ENCODE measurements around the gene ZDHHC5. TPM values are rescaled to one million over a fixed set of nuclear protein-coding genes. Genes with fewer than 3 reads are reported as not detected.

Gene ZDHHC5
- total RNA-seq, 1 experiment from 2014 or later = 65.2 TPM

DNA sequence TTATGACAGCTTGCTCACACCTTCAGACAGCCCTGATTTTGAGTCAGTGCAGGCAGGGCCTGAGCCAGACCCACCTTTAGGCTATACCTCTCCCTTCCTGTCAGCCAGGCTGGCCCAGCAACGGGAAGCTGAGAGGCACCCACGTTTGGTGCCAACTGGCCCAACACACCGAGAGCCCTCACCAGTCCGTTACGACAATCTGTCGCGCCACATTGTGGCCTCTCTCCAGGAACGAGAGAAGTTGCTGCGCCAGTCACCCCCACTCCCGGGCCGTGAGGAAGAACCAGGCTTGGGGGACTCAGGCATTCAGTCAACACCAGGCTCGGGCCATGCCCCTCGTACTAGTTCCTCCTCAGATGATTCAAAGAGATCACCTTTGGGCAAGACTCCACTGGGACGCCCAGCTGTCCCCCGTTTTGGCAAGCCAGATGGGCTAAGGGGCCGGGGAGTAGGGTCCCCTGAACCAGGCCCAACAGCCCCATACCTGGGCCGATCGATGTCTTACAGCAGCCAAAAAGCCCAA is 31.0 kb downstream of the ZDHHC5 start:
- WGBS (ENCODE audit: extremely low coverage, insufficient read length, low lambda C conversion rate) = no CpG with 5 or more reads among the region's 18 CpGs
- no peak overlapping the region for H2BK15ac ChIP-seq (ENCODE audit: low read depth, low read length)
- no peak overlapping the region for H3K4me2 ChIP-seq (ENCODE audit: insufficient read depth, insufficient read length, low read length)
- H2AK5ac ChIP-seq (ENCODE audit: insufficient read length, low read length) = no peak overlapping the region
- no peak overlapping the region for H3K56ac ChIP-seq (ENCODE audit: insufficient read length, low read depth, low read length)
- no peaks in the 10 kb centered on the region for H3K9me3 ChIP-seq (ENCODE audit: control insufficient read depth, low read depth, low read length)
- no peak overlapping the region for H2BK12ac ChIP-seq (ENCODE audit: insufficient read length, low read depth, low read length)
- TF ChIP-seq, protein P1, sequence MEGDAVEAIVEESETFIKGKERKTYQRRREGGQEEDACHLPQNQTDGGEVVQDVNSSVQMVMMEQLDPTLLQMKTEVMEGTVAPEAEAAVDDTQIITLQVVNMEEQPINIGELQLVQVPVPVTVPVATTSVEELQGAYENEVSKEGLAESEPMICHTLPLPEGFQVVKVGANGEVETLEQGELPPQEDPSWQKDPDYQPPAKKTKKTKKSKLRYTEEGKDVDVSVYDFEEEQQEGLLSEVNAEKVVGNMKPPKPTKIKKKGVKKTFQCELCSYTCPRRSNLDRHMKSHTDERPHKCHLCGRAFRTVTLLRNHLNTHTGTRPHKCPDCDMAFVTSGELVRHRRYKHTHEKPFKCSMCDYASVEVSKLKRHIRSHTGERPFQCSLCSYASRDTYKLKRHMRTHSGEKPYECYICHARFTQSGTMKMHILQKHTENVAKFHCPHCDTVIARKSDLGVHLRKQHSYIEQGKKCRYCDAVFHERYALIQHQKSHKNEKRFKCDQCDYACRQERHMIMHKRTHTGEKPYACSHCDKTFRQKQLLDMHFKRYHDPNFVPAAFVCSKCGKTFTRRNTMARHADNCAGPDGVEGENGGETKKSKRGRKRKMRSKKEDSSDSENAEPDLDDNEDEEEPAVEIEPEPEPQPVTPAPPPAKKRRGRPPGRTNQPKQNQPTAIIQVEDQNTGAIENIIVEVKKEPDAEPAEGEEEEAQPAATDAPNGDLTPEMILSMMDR (conservative IDR thresholded peaks at IDR 0.05) = no peak
- no peaks in the 10 kb centered on the region for H3K23me2 ChIP-seq (ENCODE audit: insufficient read length, low read depth, low read length, poor library complexity, severe bottlenecking)
- no peak overlapping the region for H3K14ac ChIP-seq (ENCODE audit: insufficient read depth, low read length)
- Mint-ChIP-seq H3K4me1 (no peaks in the 10 kb centered on the region; a peak in 1 of 4 replicates), H3K9me3 (no peaks in the 10 kb centered on the region), H3K27me3 (ENCODE audit: low read depth) (no peaks in the 10 kb centered on the region), H3K27ac (no peak overlapping the region; a peak in 1 of 7 replicates), H3K36me3 (ENCODE audit: insufficient read depth in 1 of 3, low read depth in 3 of 3) (peaks cover 39 to 80% (median 64%) of the 10 kb centered on the region in 3 experiments; a peak in 6 of 7 replicates), H3K4me3 (no peak overlapping the region)
- no peak overlapping the region for H4K8ac ChIP-seq (replicated peaks; ENCODE audit: insufficient read length, low read depth, low read length)
- no peaks in the 10 kb centered on the region for H4K20me1 ChIP-seq (ENCODE audit: control insufficient read depth, insufficient read depth, insufficient read length)
- DNase-seq = no peak
- no peak overlapping the region for H2BK5ac ChIP-seq (ENCODE audit: insufficient read length, low read length)
- H3K9ac ChIP-seq (ENCODE audit: extremely low read depth, insufficient read length, low read length) = no peak overlapping the region
- no peak overlapping the region for H2AFZ ChIP-seq (ENCODE audit: low read length)
- no peak overlapping the region for H4K91ac ChIP-seq (ENCODE audit: insufficient read length, low read depth, low read length)
- H4K5ac ChIP-seq (ENCODE audit: insufficient read length, low read depth, low read length) = no peak overlapping the region
- no peak overlapping the region for H3K23ac ChIP-seq (ENCODE audit: insufficient read length, low read depth, low read length)
- no peaks in the 10 kb centered on the region for H3K4me1 ChIP-seq (ENCODE audit: insufficient read depth, low read length)
- H3T11ph ChIP-seq (ENCODE audit: low read length) = no peak overlapping the region
- H3K79me2 ChIP-seq (ENCODE audit: insufficient read depth, low read length) = no peaks in the 10 kb centered on the region
- no peak overlapping the region for H3K18ac ChIP-seq (ENCODE audit: insufficient read length, low read depth, low read length)
- H2BK20ac ChIP-seq (ENCODE audit: low read depth, low read length, poor library complexity, severe bottlenecking) = no peak overlapping the region
- H3K4ac ChIP-seq (ENCODE audit: low read depth, low read length) = no peak overlapping the region
- no peak overlapping the region for H3K27ac ChIP-seq (ENCODE audit: insufficient read length, low read depth, low read length)
- no peaks in the 10 kb centered on the region for H3K79me1 ChIP-seq (ENCODE audit: insufficient read depth, low read depth, low read length, poor library complexity, severe bottlenecking)
- no peaks in the 10 kb centered on the region for H3K27me3 ChIP-seq (ENCODE audit: insufficient read depth, low read length)
- H2BK120ac ChIP-seq (ENCODE audit: low read depth, low read length, poor library complexity, severe bottlenecking) = no peak overlapping the region

All from H9 (cell line).